Middle frontal gyrus (tissue), 1 donor: Measurements from ENCODE around the gene SHROOM4.

Experiments used
- DNase-seq: peaks from one replicate; pipeline ENCODE4 v3.0.0-alpha.2; 2015; ENCODE audit warnings: low spot score; ENCODE audit errors: extremely low spot score

SHROOM4 gene

GRCh38 chrX:50787099-50787498 lies 26.9 kb downstream of the SHROOM4 start:
- no peak for DNase-seq

DNA sequence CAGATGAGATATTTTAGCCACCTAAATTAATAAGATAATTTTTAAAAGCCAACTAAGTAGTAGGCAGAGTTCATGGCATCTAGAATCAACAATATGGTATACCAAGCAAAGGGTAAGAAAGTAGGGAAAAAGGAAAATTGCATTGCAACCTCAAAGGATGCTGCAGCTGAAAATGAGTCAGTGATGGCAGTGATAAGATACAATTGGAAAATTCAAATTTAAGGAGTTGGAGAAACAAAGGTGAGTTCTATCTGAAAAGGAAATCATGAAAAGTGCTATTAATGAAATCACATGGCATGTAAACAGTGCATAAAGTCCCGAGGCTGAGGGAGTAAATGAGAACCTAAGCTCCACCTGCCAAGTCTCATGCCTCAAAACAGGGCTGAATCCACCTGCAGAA lies 33.9 kb downstream of the SHROOM4 start:
- no peak for DNase-seq

DNA sequence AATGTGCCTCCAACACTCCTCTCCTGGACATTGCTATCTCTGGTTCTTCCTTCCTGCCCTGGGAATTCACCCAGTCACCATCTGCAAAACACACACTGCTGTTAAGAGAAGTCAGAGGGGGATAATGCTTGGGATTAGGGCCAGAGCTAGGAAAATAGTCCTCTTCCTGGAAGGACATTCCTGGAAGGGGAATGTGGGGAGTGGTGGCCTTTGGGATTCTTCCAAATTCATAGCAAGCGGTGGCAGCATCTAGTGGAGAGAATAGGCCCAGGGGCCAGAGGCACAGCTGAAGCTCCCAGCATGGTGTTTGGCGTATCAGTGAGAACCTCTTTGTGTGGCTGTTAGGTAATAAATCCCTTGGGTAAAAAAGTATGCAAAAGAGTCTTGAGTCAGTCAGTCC lies 34.3 kb downstream of the SHROOM4 start:
- DNase-seq, result no peak

GRCh38 chrX:50778272-50778671 lies 35.7 kb downstream of the SHROOM4 start:
- no peak for DNase-seq

DNA sequence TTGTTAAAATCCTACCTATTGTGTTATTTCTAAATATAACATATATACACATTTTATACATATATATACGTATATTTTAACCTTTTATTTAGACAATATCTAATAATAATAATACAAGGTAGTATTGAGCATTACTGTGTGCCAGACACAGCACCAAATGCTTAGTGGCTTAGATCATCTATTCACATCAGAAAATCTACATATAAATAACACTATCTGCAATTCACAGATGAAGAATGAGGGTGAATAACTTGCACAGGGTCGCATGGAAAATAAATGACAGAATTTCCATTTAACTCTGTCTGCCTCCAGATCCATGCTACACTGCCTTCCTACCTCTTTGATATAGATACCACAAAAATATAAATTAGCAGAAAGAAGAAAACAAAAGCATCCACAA lies 37.7 kb downstream of the SHROOM4 start:
- no peak for DNase-seq

DNA sequence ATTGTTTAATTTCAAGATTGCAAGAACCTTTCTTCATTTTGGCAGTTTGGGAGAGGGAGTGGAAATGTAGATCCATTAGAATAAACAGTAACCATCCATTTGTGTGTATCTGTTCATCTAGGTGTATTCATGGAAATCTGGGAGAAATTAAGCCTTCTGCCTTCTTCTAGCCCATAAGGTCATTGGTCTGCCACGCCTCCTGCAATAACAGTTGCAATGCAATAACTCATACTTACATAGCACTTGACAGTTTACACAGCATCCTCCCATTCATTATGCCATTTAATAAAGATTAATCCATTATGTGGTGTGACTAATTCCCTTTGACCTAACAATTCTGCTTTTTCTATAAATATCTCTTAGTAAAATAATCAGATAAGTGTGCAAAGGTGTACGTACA lies 42.6 kb downstream of the SHROOM4 start:
- no peak for DNase-seq

DNA sequence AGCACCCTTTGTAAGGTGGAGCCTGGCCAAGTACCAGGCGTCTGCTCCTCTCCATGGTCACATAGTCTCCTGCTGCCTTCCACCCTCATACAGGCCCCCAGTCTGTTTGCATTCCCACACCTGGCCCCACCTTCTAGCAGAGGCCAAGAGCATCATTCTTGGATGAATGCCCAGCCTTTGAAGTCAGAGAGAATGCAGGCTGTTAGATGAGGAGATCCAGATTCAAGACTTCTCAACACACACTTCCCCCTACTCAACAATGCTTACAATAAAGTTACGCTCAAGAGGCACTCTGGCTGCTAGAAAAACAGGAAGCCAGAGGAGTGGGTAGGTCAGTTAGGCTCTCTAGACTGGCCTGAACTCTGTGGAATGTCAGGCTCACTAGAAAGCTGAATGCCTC lies 43.3 kb downstream of the SHROOM4 start:
- no peak for DNase-seq

- DNase-seq, result peak; percentile 8
Measured at GRCh38 chrX:50769389-50770063, 44.5 kb downstream of the SHROOM4 start.

GRCh38 chrX:50768801-50769200 lies 45.2 kb downstream of the SHROOM4 start:
- DNase-seq, result no peak

GRCh38 chrX:50765986-50766385 lies 48.0 kb downstream of the SHROOM4 start:
- no peak for DNase-seq

GRCh38 chrX:50762578-50762977 lies 51.4 kb downstream of the SHROOM4 start:
- no peak for DNase-seq

DNA sequence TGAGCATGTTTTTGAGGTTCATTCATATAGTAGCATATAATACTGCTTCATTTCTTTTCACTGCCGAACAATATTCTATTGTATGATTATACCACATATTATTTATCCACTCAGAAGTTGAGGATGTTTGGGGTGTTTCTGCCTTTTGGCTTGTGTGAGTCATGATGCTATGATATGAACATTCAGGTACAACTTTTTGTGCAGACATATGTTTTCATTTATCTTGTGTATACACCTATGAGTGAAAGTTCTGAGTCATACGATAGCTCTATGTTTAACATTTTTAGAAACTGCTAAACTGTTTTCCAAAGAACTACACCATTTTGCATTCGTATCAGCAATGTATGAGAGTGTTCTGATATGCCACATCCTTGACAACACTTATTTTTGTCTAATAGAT lies 57.7 kb downstream of the SHROOM4 start:
- no peak for DNase-seq

DNA sequence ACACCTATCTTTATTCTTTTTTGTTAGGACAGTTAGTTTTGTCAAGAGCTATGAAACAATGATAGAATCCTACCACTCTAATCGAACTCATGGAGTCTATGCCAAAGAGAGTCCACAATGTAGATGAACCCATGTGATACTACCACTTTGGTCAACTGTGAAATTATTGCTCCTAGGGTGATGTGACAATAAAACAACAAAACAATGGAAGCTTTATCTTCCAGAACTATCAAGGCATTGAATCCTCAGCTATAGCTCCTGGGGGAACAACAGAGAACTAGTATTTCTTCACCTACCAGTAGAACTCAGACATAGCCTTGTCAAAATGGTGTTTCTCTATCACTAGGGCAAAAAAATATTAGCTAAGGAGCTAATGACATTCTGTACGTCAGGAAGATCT lies 62.9 kb downstream of the SHROOM4 start:
- DNase-seq, result no peak

- no peak for DNase-seq
Measured at GRCh38 chrX:50747471-50747900, 66.5 kb downstream of the SHROOM4 start.

DNA sequence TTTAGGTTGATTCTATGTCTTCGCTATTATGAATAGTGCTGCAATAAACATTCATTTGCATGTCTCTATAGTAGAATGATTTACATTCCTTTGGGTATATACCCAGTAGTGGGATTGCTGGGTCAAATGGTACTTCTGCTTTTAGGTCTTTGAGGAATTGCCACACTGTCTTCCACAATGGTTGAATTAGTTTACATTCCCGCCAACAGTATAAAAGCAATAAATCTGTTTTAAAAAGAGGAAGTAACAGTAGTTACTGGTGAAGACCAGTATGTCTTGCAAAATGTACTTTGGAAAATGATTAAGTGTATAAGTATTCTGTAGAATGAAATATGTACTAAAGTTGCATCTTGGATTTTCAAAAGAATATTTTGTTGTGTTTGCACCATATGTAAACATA lies 77.3 kb downstream of the SHROOM4 start:
- DNase-seq, result no peak

GRCh38 chrX:50726296-50726695 lies 87.7 kb downstream of the SHROOM4 start:
- DNase-seq, result no peak

- no peak for DNase-seq
Measured at GRCh38 chrX:50725310-50725709, 88.7 kb downstream of the SHROOM4 start.

- DNase-seq, result no peak
Measured at GRCh38 chrX:50723006-50723405, 91.0 kb downstream of the SHROOM4 start.

DNA sequence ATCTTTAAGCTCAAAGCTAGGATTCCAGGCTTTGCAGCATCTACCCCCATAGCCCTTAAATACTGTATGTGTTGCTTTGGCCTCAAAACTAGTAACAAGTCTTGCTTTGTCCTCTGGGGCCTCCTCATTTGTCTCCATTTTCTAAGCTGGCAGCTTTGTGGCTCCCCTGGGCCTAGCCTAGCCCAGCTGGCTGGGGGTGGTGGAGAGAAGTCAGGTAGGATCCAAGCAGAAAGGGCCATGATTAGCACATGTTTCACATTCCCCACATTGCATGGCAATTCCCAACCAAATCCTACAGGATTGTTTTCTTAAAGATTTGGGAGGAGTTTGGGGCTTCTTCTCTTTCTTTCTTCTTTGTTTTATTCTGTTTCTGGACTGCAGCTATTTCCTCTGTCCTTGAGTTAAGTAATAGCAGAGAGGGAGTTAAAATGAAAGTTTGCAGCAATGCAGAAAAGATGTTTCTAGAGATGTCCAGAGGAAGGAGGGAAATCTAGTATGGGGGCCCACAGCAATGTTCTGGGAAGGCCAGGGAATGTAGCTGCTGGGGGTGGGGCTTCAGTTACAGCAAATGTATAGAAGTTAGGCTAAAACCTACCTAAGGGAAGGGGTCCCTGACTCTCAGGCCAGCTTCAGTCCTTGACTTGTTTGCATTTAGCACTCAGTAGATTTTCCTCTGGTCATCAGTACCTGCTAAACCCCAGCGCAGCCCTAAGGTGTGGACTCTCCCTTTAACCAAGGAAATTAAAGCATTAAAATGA lies 92.1 kb downstream of the SHROOM4 start:
- DNase-seq, result no peak

DNA sequence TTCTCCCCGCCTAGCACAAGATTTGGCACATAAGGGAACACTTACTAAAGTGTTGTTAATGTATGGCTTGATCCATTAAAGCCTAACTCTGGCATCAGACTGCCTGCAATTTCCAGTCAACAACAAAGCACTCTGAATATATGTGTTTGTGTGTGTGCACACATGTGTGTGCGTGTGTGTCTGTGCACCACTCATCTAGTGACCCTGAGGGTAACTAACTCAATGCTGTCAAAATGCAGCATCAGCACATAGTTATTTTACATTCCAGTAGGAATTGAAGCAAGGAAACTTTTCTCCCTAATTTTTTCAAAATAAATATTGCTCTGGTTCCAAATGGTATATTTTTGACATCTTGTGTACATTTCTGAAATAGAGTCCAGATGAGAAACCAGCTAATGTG lies 94.4 kb downstream of the SHROOM4 start:
- no peak for DNase-seq

DNA sequence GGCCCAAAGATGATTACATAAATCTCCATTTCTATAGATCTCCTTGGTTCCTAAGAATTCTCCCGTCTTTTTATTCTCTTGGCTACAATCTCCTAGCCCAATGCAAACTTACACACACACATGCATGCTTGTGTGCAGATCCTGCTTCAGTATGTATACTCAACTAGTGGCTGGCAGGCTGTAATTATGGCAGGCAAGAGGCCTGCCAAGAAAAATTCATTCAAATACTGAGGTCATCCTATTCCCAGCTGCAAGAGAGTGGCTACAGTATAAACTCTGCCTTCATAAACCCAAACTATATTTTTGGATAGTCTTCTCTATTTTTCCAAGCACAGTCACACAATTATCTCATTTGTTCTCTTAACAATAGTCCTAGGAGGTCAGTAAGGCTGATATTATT lies 95.2 kb downstream of the SHROOM4 start:
- no peak for DNase-seq

DNA sequence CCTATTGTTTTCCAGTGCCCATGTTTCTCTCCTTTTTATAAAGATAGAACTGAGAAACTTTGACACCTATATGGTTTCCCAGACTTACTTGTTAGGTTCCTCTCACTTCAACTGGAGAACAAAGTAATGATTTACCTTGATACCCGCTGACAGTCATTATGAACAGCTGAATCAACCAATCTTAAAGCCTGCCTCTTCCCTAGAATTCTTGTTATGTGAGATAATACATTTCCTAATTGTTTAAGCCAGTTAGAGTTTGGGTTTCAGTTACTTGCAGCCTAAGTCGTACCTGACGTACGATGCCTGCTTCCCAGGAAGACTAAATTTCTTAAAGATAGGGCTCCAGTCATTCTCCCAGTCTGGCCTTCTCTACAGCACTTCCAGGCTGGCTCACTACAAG lies 97.3 kb downstream of the SHROOM4 start:
- DNase-seq, result no peak

DNA sequence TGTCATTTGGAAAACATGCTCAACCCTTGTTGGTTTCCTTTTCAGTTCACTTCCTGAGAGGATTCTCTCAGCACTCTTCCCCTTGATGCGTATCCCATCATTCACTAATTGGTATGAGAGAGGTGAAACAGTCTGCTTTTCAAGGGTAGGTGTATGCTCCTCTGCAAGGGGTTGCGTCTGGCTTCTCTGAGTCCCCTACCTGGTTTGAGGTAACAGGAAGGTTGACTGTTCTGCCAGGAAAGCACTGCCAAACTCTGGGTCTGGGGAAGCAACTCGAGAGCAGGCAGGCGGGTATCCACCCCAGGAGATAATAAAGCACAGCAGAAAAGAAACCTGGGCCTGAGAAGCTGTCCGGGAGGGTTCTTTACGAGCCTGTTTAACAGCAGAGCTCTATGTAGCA lies 101.2 kb downstream of the SHROOM4 start:
- DNase-seq, result no peak
